IMR-90 (cell line): ENCODE data around the gene KATNBL1. TPM values are rescaled to one million over a fixed set of nuclear protein-coding genes. Genes with fewer than 3 reads are reported as not detected.

Source experiments
- ATAC-seq: fragments of 200-7000 bp; cut with Tn5 transposase; 2 replicates; pipeline ENCODE4 v1.9.1; 2020; ENCODE audit warnings: low read depth, mild to moderate bottlenecking, moderate library complexity
- BruUV-seq: library from RNA; stranded (reverse); fragments of 400-500 nt; replicated peaks from 2 replicates; lab custom pipeline; 2021; lab: Mats Ljungman, UMichigan
- CTCF ChIA-PET: fragments of 300-600 bp; formaldehyde crosslinking; extraction: SDS; loops from one replicate; lab custom pipeline; 2021; ENCODE audit warnings: antibody characterized with exemption; lab: Yijun Ruan, JAX
- POLR2A ChIA-PET: fragments of 300-600 bp; sonication (Branson Sonifier 250); formaldehyde crosslinking; loops from one replicate; lab custom pipeline; 2022; ENCODE audit warnings: antibody characterized with exemption; ENCODE audit not compliant: unreplicated experiment; lab: Charles Lee
- DNase-seq: peaks from one replicate; pipeline ENCODE4 v3.0.0; 2013
- H2AFZ ChIP-seq: replicated peaks from 2 replicates; pipeline ENCODE3; 2013; ENCODE audit warnings: low read length, mild to moderate bottlenecking; ENCODE audit not compliant: poor library complexity
- H2AK5ac ChIP-seq: 2 replicates; pipeline ENCODE4 v1.6.1; 2013; ENCODE audit warnings: low read depth, low read length, inconsistent platforms
- H2AK9ac ChIP-seq: replicated peaks from 2 replicates; pipeline ENCODE3; 2013; ENCODE audit warnings: mild to moderate bottlenecking, low read depth, low read length, moderate library complexity; ENCODE audit not compliant: poor library complexity
- H2BK120ac ChIP-seq: 2 replicates; pipeline ENCODE4 v1.6.1; 2013; ENCODE audit warnings: low read depth, low read length, inconsistent platforms
- H2BK15ac ChIP-seq: 3 replicates; pipeline ENCODE4 v1.6.1; 2013; ENCODE audit warnings: low read depth, low read length, inconsistent platforms
- H2BK20ac ChIP-seq: 2 replicates; pipeline ENCODE4 v1.6.1; 2013; ENCODE audit warnings: low read depth, mild to moderate bottlenecking, inconsistent platforms, low read length, moderate library complexity
- H2BK5ac ChIP-seq: 2 replicates; pipeline ENCODE4 v1.6.1; 2013; ENCODE audit warnings: mild to moderate bottlenecking, low read depth, low read length, inconsistent platforms; ENCODE audit not compliant: poor library complexity, severe bottlenecking
- H3K14ac ChIP-seq: replicated peaks from 2 replicates; pipeline ENCODE4 v1.6.1; 2013; ENCODE audit warnings: low read depth, low read length, inconsistent platforms
- H3K18ac ChIP-seq: 2 replicates; pipeline ENCODE4 v1.6.1; 2013; ENCODE audit warnings: low read depth, low read length, control low read depth
- H3K23ac ChIP-seq: 2 replicates; pipeline ENCODE4 v1.6.1; 2013; ENCODE audit warnings: low read depth, low read length, inconsistent platforms
- H3K27ac ChIP-seq: 2 replicates; pipeline ENCODE4 v1.5.1; 2013; ENCODE audit warnings: mild to moderate bottlenecking, control low read depth, low read length; ENCODE audit not compliant: insufficient read depth
- H3K27me3 ChIP-seq: 2 replicates; pipeline ENCODE4 v1.6.1; 2013; ENCODE audit warnings: low read length; ENCODE audit not compliant: control insufficient read depth, insufficient read depth
- H3K36me3 ChIP-seq: 2 replicates; pipeline ENCODE4 v1.6.1; 2013; ENCODE audit warnings: low read length, mixed read lengths; ENCODE audit not compliant: control insufficient read depth, insufficient read depth
- H3K4ac ChIP-seq: 2 replicates; pipeline ENCODE4 v1.6.1; 2013; ENCODE audit warnings: low read depth, low read length, inconsistent platforms
- H3K4me1 ChIP-seq: 2 replicates; pipeline ENCODE4 v1.6.1; 2013; ENCODE audit warnings: low read length, mixed read lengths; ENCODE audit not compliant: control insufficient read depth, insufficient read depth
- H3K4me2 ChIP-seq: 2 replicates; pipeline ENCODE4 v1.6.1; 2013; ENCODE audit warnings: low read depth, mild to moderate bottlenecking, control low read depth, low read length, moderate library complexity
- H3K4me3 ChIP-seq: 2 replicates; pipeline ENCODE4 v1.5.1; 2013; ENCODE audit warnings: low read depth, mild to moderate bottlenecking, control low read depth, low read length, moderate library complexity; ENCODE audit not compliant: insufficient read depth
- H3K56ac ChIP-seq: 2 replicates; pipeline ENCODE4 v1.6.1; 2013; ENCODE audit warnings: low read length, inconsistent platforms; ENCODE audit not compliant: insufficient read depth; ENCODE audit errors: extremely low read depth
- H3K79me1 ChIP-seq, 2 experiments: 2 replicates each; pipeline ENCODE4 v1.6.1; 2013; ENCODE audit warnings: low read length in 2 of 2, inconsistent platforms in 1 of 2, low read depth in 1 of 2
- H3K9ac ChIP-seq: 2 replicates; pipeline ENCODE4 v1.6.1; 2013; ENCODE audit warnings: low read depth, low read length, control low read depth
- H3K9me1 ChIP-seq: 2 replicates; pipeline ENCODE4 v1.6.1; 2013; ENCODE audit warnings: low read length, inconsistent platforms; ENCODE audit not compliant: insufficient read depth
- H3K9me3 ChIP-seq: 2 replicates; pipeline ENCODE4 v1.6.1; 2013; ENCODE audit warnings: low read length; ENCODE audit not compliant: control insufficient read depth, insufficient read depth
- H4K20me1 ChIP-seq: 2 replicates; pipeline ENCODE4 v1.6.1; 2013; ENCODE audit warnings: low read length, inconsistent platforms; ENCODE audit not compliant: insufficient read depth
- H4K5ac ChIP-seq: 2 replicates; pipeline ENCODE4 v1.6.1; 2013; ENCODE audit warnings: mild to moderate bottlenecking, low read depth, low read length, control low read depth
- H4K8ac ChIP-seq, 2 experiments: 2 replicates each; pipeline ENCODE4 v1.6.1; 2013; ENCODE audit warnings: low read depth in 2 of 2, low read length in 2 of 2, control low read depth in 1 of 2, inconsistent platforms in 1 of 2
- H4K91ac ChIP-seq: 2 replicates; pipeline ENCODE4 v1.6.1; 2013; ENCODE audit warnings: low read depth, low read length, inconsistent platforms; ENCODE audit not compliant: insufficient read depth
- BHLHE40 ChIP-seq: fragments of 150-350 bp; IDR thresholded peaks from 2 replicates; pipeline ENCODE4 v1.6.1; 2016; ENCODE audit warnings: mild to moderate bottlenecking, low read depth, low read length
- CEBPB ChIP-seq: IDR thresholded peaks from 2 replicates; pipeline ENCODE4 v1.6.1; 2012; ENCODE audit warnings: low read depth, low read length, improper control_type of control experiment
- CHD1 ChIP-seq: IDR thresholded peaks from 2 replicates; pipeline ENCODE4 v1.6.1; 2012; ENCODE audit warnings: low read depth, low read length, improper control_type of control experiment
- CTCF ChIP-seq: conservative IDR thresholded peaks from 2 replicates; pipeline ENCODE4 v1.5.1; 2012; ENCODE audit warnings: mild to moderate bottlenecking, low read depth, low read length, improper control_type of control experiment
- ELK1 ChIP-seq: fragments of 150-350 bp; IDR thresholded peaks from 2 replicates; pipeline ENCODE4 v1.6.1; 2016; ENCODE audit warnings: low read depth, mild to moderate bottlenecking, low read length, moderate library complexity, borderline replicate concordance
- FOS ChIP-seq: fragments of 150-350 bp; IDR thresholded peaks from 2 replicates; pipeline ENCODE4 v1.6.1; 2016; ENCODE audit warnings: low read depth, low read length
- MAFK ChIP-seq: IDR thresholded peaks from 2 replicates; pipeline ENCODE4 v1.6.1; 2012; ENCODE audit warnings: low read depth, low read length, improper control_type of control experiment
- MAZ ChIP-seq: IDR thresholded peaks from 2 replicates; pipeline ENCODE4 v1.6.1; 2012; ENCODE audit warnings: low read depth, mild to moderate bottlenecking, low read length, improper control_type of control experiment, moderate library complexity, borderline replicate concordance
- MXI1 ChIP-seq: IDR thresholded peaks from 2 replicates; pipeline ENCODE4 v1.6.1; 2012; ENCODE audit warnings: low read depth, mild to moderate bottlenecking, low read length, moderate library complexity, borderline replicate concordance
- NFE2L2 ChIP-seq: fragments of 150-350 bp; IDR thresholded peaks from 2 replicates; pipeline ENCODE4 v1.6.1; 2016; ENCODE audit warnings: low read depth, mild to moderate bottlenecking, low read length
- POLR2A ChIP-seq: IDR thresholded peaks from 2 replicates; pipeline ENCODE4 v1.6.1; 2012; ENCODE audit warnings: mild to moderate bottlenecking, low read depth, low read length
- RAD21 ChIP-seq: IDR thresholded peaks from 2 replicates; pipeline ENCODE4 v1.6.1; 2012; ENCODE audit warnings: low read length, improper control_type of control experiment
- RCOR1 ChIP-seq: IDR thresholded peaks from 2 replicates; pipeline ENCODE4 v1.6.1; 2012; ENCODE audit warnings: mild to moderate bottlenecking, low read length, improper control_type of control experiment; ENCODE audit not compliant: insufficient replicate concordance
- RFX5 ChIP-seq: IDR thresholded peaks from 2 replicates; pipeline ENCODE4 v1.8.0; 2012; ENCODE audit warnings: low read depth, mild to moderate bottlenecking, low read length, moderate library complexity
- SMC3 ChIP-seq: fragments of 150-350 bp; IDR thresholded peaks from 2 replicates; pipeline ENCODE4 v1.6.1; 2016; ENCODE audit warnings: low read depth, mild to moderate bottlenecking, antibody characterized with exemption, low read length, moderate library complexity
- USF2 ChIP-seq: fragments of 150-350 bp; IDR thresholded peaks from 2 replicates; pipeline ENCODE4 v1.6.1; 2017; ENCODE audit warnings: mild to moderate bottlenecking, antibody characterized with exemption, low read length, low read depth
- WGBS, 2 experiments: methylation state at CpG; one replicate each; pipeline versions ENCODE4 v1.1.5 to v1.1.7; 2013; ENCODE audit warnings: missing lambda C conversion rate in 2 of 2; ENCODE audit not compliant: insufficient read length in 1 of 2; ENCODE audit errors: extremely low coverage in 2 of 2; 5-methylcytosine and 5-hydroxymethylcytosine counted together
- dilution Hi-C: fragments of 300-500 bp; cut with HindIII; formaldehyde crosslinking; loops from one replicate; pipeline ENCODE4 v1.14.3; 2018; ENCODE audit warnings: low sequenced_read_pairs; ENCODE audit not compliant: unreplicated experiment
- in situ Hi-C: fragments of 300-500 bp; cut with MboI; formaldehyde crosslinking; loops from 3 replicates; pipeline ENCODE4 v1.14.3; 2019; ENCODE audit warnings: low sequenced_read_pairs, inconsistent platforms, mixed read lengths
- intact Hi-C: fragments of 100-400 bp; cut with micrococcal nuclease; formaldehyde crosslinking; loops from 2 replicates; pipeline ENCODE4 v1.10.0; 2022
- polyA plus RNA-seq, 3 experiments: library from polyadenylated mRNA; depleted of rRNA; stranded (reverse); fragments of >200 nt; gene quantifications; 2 replicates each; pipeline ENCODE4 v1.2.3, GENCODE V29; 2012; ENCODE audit warnings: low replicate concordance in 1 of 3
- total RNA-seq: library from RNA; depleted of rRNA; stranded (reverse); fragments of >200 nt; gene quantifications from 2 replicates; pipeline ENCODE4 v1.2.3, GENCODE V29; 2012

Gene KATNBL1
- total and polyA plus RNA-seq, 2 of the 4 experiments (the other 2 are of a cell fraction) = 17.1 to 24.0 TPM

GRCh38 chr15:34233614-34234013, 23.7 kb upstream of the KATNBL1 start:
- TF ChIP-seq MXI1 (no peak), BHLHE40 (no peak), NFE2L2 (no peak), RCOR1 (no peak), CHD1 (no peak), SMC3 (no peak), CTCF (no peak), CEBPB (no peak), RFX5 (no peak), RAD21 (no peak), MAFK (no peak), MAZ (no peak), POLR2A (no peak), ELK1 (no peak), FOS (no peak), USF2 (no peak)
- no peaks in the 10 kb centered on the region for H4K20me1 ChIP-seq
- dilution Hi-C loops (no loop called here), intact Hi-C loops (no loop called here), in situ Hi-C loops (loop anchor here (25.0 kb wide), 1 partner anchor 354 kb away; the partner anchor contains the start of gene GOLGA8B)
- H3K36me3 ChIP-seq = peaks cover 15% of the 10 kb centered on the region
- no peak overlapping the region for H4K5ac ChIP-seq
- H3K23ac ChIP-seq = no peak overlapping the region
- no peak overlapping the region for H3K14ac ChIP-seq
- H2AK5ac ChIP-seq = no peak overlapping the region
- CTCF ChIA-PET = interaction anchor here (1.4 kb wide), 1 partner anchor 124 kb away, joined by 3 read pairs; no protein-coding TSS in a partner anchor
- no peak overlapping the region for H3K4me2 ChIP-seq
- H3K18ac ChIP-seq = no peak overlapping the region
- no peak overlapping the region for H2AK9ac ChIP-seq
- POLR2A ChIA-PET = no interaction called here
- no peak overlapping the region for H2BK5ac ChIP-seq
- H3K27ac ChIP-seq = no peak overlapping the region
- no peak overlapping the region for H4K91ac ChIP-seq
- no peak overlapping the region for H2BK15ac ChIP-seq
- H4K8ac ChIP-seq = no peak overlapping the region
- no peak overlapping the region for H3K9ac ChIP-seq
- H3K4me3 ChIP-seq = no peak overlapping the region
- H3K79me1 ChIP-seq = peaks cover 2 to 3% of the 10 kb centered on the region in 2 experiments; a peak in 2 of 4 replicates
- no peak overlapping the region for H3K56ac ChIP-seq
- no CpG with 5 or more reads among the region's 6 CpGs for WGBS, 2 experiments
- H3K4me1 ChIP-seq = no peaks in the 10 kb centered on the region
- H2BK120ac ChIP-seq = no peak overlapping the region
- H2BK20ac ChIP-seq = no peak overlapping the region
- no peaks in the 10 kb centered on the region for H3K27me3 ChIP-seq
- peaks cover 4% of the 10 kb centered on the region; the same call in 1 of the 2 replicates for H3K9me1 ChIP-seq
- H2AFZ ChIP-seq = no peak overlapping the region
- no TSS peak for BruUV-seq
- DNase-seq (no peak), ATAC-seq (no peak)
- H3K9me3 ChIP-seq = no peaks in the 10 kb centered on the region
- H3K4ac ChIP-seq = no peak overlapping the region
